Choroid plexus epithelial cell (primary cell): ENCODE data around the gene COPRS.

Experiments used
- DNase-seq: peaks from one replicate; pipeline ENCODE4 v3.0.0-alpha.2; 2010; ENCODE audit warnings: low read depth
- H3K4me3 ChIP-seq: 2 replicates; pipeline ENCODE4 v1.5.1; 2011; ENCODE audit warnings: low read depth, mild to moderate bottlenecking, control low read depth, low read length, moderate library complexity
- CTCF ChIP-seq: conservative IDR thresholded peaks from 2 replicates; pipeline ENCODE4 v1.5.1; 2011; ENCODE audit warnings: low read depth, mild to moderate bottlenecking, control low read depth, inconsistent platforms, low read length, moderate library complexity

Gene COPRS

GRCh38 chr17:31808521-31809050 lies 50.5 kb downstream of the COPRS start:
- no peak overlapping the region for H3K4me3 ChIP-seq
- TF ChIP-seq CTCF, result no peak
- DNase-seq, result no peak

- no peak for DNase-seq
Measured at GRCh38 chr17:31807846-31808245, 51.2 kb downstream of the COPRS start.

GRCh38 chr17:31806921-31807320 lies 52.1 kb downstream of the COPRS start:
- TF ChIP-seq CTCF, result no peak

More at GRCh38 chr17:31807846-31808245, 51.2 kb downstream of the COPRS start:
- H3K4me3 ChIP-seq, result no peak overlapping the region
- no peak for TF ChIP-seq CTCF

GRCh38 chr17:31803494-31804213 lies 55.4 kb downstream of the COPRS start:
- H3K4me3 ChIP-seq, result no peak overlapping the region
- no peak for TF ChIP-seq CTCF

More at GRCh38 chr17:31806921-31807320, 52.1 kb downstream of the COPRS start:
- DNase-seq, result no peak
- no peak overlapping the region for H3K4me3 ChIP-seq

GRCh38 chr17:31802502-31802901 lies 56.5 kb downstream of the COPRS start:
- peak; percentile 20 for DNase-seq
- TF ChIP-seq CTCF, result no peak
- no peak overlapping the region for H3K4me3 ChIP-seq

More at GRCh38 chr17:31803494-31804213, 55.4 kb downstream of the COPRS start:
- peak; percentile 29 for DNase-seq
